HepG2 (cell line): ENCODE results near the gene NHERF2. TPM values are rescaled to one million over a fixed set of nuclear protein-coding genes. Genes with fewer than 3 reads are reported as not detected.

Experiments
- AFF4 ChIP-seq: sonication (generic); formaldehyde crosslinking; IDR thresholded peaks from 2 replicates; pipeline ENCODE4 v1.4.0; 2020; ENCODE audit warnings: missing genetic modification reagents
- CBX5 ChIP-seq: sonication (generic); formaldehyde crosslinking; IDR thresholded peaks from 2 replicates; pipeline ENCODE4 v1.4.0; 2020; ENCODE audit warnings: missing genetic modification reagents, borderline replicate concordance
- FOXJ3 ChIP-seq: sonication (generic); formaldehyde crosslinking; IDR thresholded peaks from 2 replicates; pipeline ENCODE4 v1.4.0; 2020; ENCODE audit warnings: missing genetic modification reagents, mild to moderate bottlenecking, borderline replicate concordance
- KDM3A ChIP-seq: IDR thresholded peaks from 2 replicates; pipeline ENCODE4 v1.6.1; 2018; ENCODE audit warnings: low read depth, missing compliant biosample characterization
- MAFK ChIP-seq, 2 experiments: IDR thresholded peaks in 1 of 2; conservative IDR thresholded peaks in 1 of 2; 2 replicates each; pipeline ENCODE4 v1.6.1; 2011; ENCODE audit warnings: improper control_type of control experiment in 2 of 2, low read length in 2 of 2
- MNT ChIP-seq: fragments of 450-650 bp; IDR thresholded peaks from 2 replicates; pipeline ENCODE4 v1.6.1; 2016
- POLR2A ChIP-seq, 2 experiments: IDR thresholded peaks; 2 replicates each; pipeline ENCODE4 v1.6.1; 2011; ENCODE audit warnings: low read depth in 2 of 2, low read length in 2 of 2, mild to moderate bottlenecking in 1 of 2, moderate library complexity in 1 of 2; ENCODE audit not compliant: insufficient read depth in 1 of 2
- SALL1 ChIP-seq: sonication (generic); formaldehyde crosslinking; IDR thresholded peaks from 2 replicates; pipeline ENCODE4 v1.8.0; 2022; ENCODE audit warnings: mild to moderate bottlenecking, missing genetic modification reagents
- SIN3B ChIP-seq: fragments of 150-350 bp; IDR thresholded peaks from 2 replicates; pipeline ENCODE4 v1.6.1; 2014; ENCODE audit warnings: low read length
- STAT5B ChIP-seq: sonication (generic); formaldehyde crosslinking; IDR thresholded peaks from 2 replicates; pipeline ENCODE4 v1.4.0; 2020; ENCODE audit warnings: missing genetic modification reagents
- ZNF224 ChIP-seq: sonication (generic); formaldehyde crosslinking; IDR thresholded peaks from 2 replicates; pipeline ENCODE4 v1.5.0; 2020; ENCODE audit warnings: mild to moderate bottlenecking, missing genetic modification reagents
- ZNF841 ChIP-seq: sonication (generic); formaldehyde crosslinking; IDR thresholded peaks from 2 replicates; pipeline ENCODE4 v1.8.1; 2023; ENCODE audit warnings: missing genetic modification reagents, borderline replicate concordance
- ZNF878 ChIP-seq: sonication (generic); formaldehyde crosslinking; IDR thresholded peaks from 2 replicates; pipeline ENCODE4 v1.8.1; 2023; ENCODE audit warnings: mild to moderate bottlenecking, missing genetic modification reagents, moderate library complexity
- ZXDC ChIP-seq: sonication (generic); formaldehyde crosslinking; IDR thresholded peaks from 2 replicates; pipeline ENCODE4 v1.5.0; 2020; ENCODE audit warnings: mild to moderate bottlenecking, missing genetic modification reagents
- polyA plus RNA-seq, 8 experiments: library from polyadenylated mRNA; depleted of rRNA in 3 of 8; stranded (reverse) in 7 of 8; unstranded in 1 of 8; fragments of >200 nt; fragmentation: Illumina TruSeq in 4 of 8; extraction: Trizol in 4 of 8; gene quantifications; 2 replicates each; pipeline versions ENCODE4 v1.2.1 to v1.2.3, GENCODE V29; 2011 to 2016; ENCODE audit warnings: low read depth in 4 of 8, missing spikeins in 1 of 8, mixed read lengths in 1 of 8; ENCODE audit not compliant: insufficient read depth in 1 of 8
- total RNA-seq, 5 experiments: library from RNA; depleted of rRNA; stranded (reverse); fragments of >200 nt; fragmentation: Illumina TruSeq; extraction: Trizol; gene quantifications; 2 replicates each; pipeline ENCODE4 v1.2.3, GENCODE V29; 2016; ENCODE audit warnings: low read depth in 1 of 5
- TF ChIP-seq, protein P1 (sequence below): IDR thresholded peaks from 2 replicates; pipeline ENCODE4 v1.6.1; 2016
- TF ChIP-seq, protein P2 (sequence below): sonication (generic); formaldehyde crosslinking; IDR thresholded peaks from 2 replicates; pipeline ENCODE4 v1.8.0; 2022; ENCODE audit warnings: low read depth, missing genetic modification reagents

NHERF2 gene
- total and polyA plus RNA-seq, 2 of the 13 experiments (the other 11 are each of a cell fraction or from before 2014, with no cell fraction given), result 23.7 to 39.3 TPM

- TF ChIP-seq MNT (0 out of 2 replicates have a peak, but pooled peaks have one; percentile 13), MAFK (conservative IDR thresholded peaks at IDR 0.05 in 1 of 2, IDR thresholded peaks at IDR 0.05 in 1 of 2; ENCODE audit: low read length in 2 of 2) (no peak), CBX5 (CRISPR knock-in tag) (no peak; the same call in 1 of the 2 replicates), KDM3A (0 out of 2 replicates have a peak, but pooled peaks have one; percentile 18), ZNF841 (CRISPR knock-in tag) (no peak), FOXJ3 (no peak), SALL1 (CRISPR knock-in tag) (peak; percentile 55), STAT5B (CRISPR knock-in tag) (no peak), ZNF224 (CRISPR knock-in tag) (peak; percentile 70; the same call in 1 of the 2 replicates), SIN3B (no peak), ZXDC (no peak), ZNF878 (CRISPR knock-in tag) (no peak), AFF4 (CRISPR knock-in tag) (no peak), POLR2A (IDR thresholded peaks at IDR 0.05; ENCODE audit: insufficient read depth in 1 of 2, low read depth in 2 of 2, low read length in 2 of 2) (peak in 1 of 2 experiments; percentile 78; a peak in 2 of 4 replicates)
- TF ChIP-seq, protein P1, sequence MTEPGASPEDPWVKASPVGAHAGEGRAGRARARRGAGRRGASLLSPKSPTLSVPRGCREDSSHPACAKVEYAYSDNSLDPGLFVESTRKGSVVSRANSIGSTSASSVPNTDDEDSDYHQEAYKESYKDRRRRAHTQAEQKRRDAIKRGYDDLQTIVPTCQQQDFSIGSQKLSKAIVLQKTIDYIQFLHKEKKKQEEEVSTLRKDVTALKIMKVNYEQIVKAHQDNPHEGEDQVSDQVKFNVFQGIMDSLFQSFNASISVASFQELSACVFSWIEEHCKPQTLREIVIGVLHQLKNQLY (CRISPR knock-in tag), result 0 out of 2 replicates have a peak, but pooled peaks have one; percentile 25
- TF ChIP-seq, protein P2, sequence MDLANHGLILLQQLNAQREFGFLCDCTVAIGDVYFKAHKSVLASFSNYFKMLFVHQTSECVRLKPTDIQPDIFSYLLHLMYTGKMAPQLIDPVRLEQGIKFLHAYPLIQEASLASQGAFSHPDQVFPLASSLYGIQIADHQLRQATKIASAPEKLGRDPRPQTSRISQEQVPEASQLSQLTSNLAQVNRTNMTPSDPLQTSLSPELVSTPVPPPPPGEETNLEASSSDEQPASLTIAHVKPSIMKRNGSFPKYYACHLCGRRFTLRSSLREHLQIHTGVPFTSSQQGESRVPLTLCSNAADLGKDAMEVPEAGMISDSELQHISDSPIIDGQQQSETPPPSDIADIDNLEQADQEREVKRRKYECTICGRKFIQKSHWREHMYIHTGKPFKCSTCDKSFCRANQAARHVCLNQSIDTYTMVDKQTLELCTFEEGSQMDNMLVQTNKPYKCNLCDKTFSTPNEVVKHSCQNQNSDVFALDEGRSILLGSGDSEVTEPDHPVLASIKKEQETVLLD (CRISPR knock-in tag), result no peak
Measured at GRCh38 chr16:2023092-2024031, 3.3 kb upstream of the NHERF2 start (continued).
